Stimulated activated CD4-positive, alpha-beta T cell treated with anti-CD3 and anti-CD28 coated beads, Interleukin-4, amount 100 ng/mL, for 48 hours (primary cell): ENCODE measurements around the gene MELTF.
"Not testable (repeated sequence)": the region's sequence is repeated elsewhere in the genome, so short reads cannot be mapped to it uniquely, and the experiment has no call there.

Source experiments
- DNase-seq, 2 donors: peaks; one replicate each; pipeline ENCODE4 v3.0.0-alpha.2; 2020; ENCODE audit warnings: low read depth in 2 of 2

MELTF gene

GRCh38 chr3:197029511-197030167, at the start of gene MELTF:
MELTF (minus strand) TSS chr3:197029817; CDS start chr3:197029702, 115 bp downstream.
- DNase-seq = peak; percentile 71 to 75

GRCh38 chr3:197076415-197076814, 46.8 kb upstream of the MELTF start:
- no peak for DNase-seq

GRCh38 chr3:197068077-197068476, 38.5 kb upstream of the MELTF start:
- no peak for DNase-seq

GRCh38 chr3:197064771-197065170, 35.2 kb upstream of the MELTF start:
- DNase-seq = no peak

GRCh38 chr3:197062446-197062845, 32.8 kb upstream of the MELTF start:
- no peak for DNase-seq

- DNase-seq = not testable (repeated sequence)
Observed at GRCh38 chr3:197051637-197052036, 22.0 kb upstream of the MELTF start.

- DNase-seq = no peak
Observed at GRCh38 chr3:197050511-197050910, 20.9 kb upstream of the MELTF start.

GRCh38 chr3:197042539-197042938, 12.9 kb upstream of the MELTF start:
- no peak for DNase-seq

- no peak for DNase-seq
Observed at GRCh38 chr3:197041875-197042488, 12.4 kb upstream of the MELTF start.

- DNase-seq = no peak
Observed at GRCh38 chr3:197040658-197041057, 11.0 kb upstream of the MELTF start.

GRCh38 chr3:197038679-197039462, 9.3 kb upstream of the MELTF start:
- no peak for DNase-seq

GRCh38 chr3:197035577-197035976, 6.0 kb upstream of the MELTF start:
- no peak for DNase-seq

- not testable (repeated sequence) for DNase-seq
Observed at GRCh38 chr3:197034778-197035177, 5.2 kb upstream of the MELTF start.

- not testable (repeated sequence) for DNase-seq
Observed at GRCh38 chr3:197033764-197034163, 4.1 kb upstream of the MELTF start.

- peak in 1 of 2 donors; percentile 44 for DNase-seq
Observed at GRCh38 chr3:197031315-197032285, 2.0 kb upstream of the MELTF start.

- no peak for DNase-seq
Observed at GRCh38 chr3:197030379-197031314, 1.0 kb upstream of the MELTF start.

- no peak for DNase-seq
Observed at GRCh38 chr3:197028728-197029510, 698 bp downstream of the MELTF start.

- no peak for DNase-seq
Observed at GRCh38 chr3:197027896-197028727, 1.5 kb downstream of the MELTF start.
